Endothelial cell of hepatic sinusoid (primary cell): ENCODE results near the gene UACA.
"Not testable (repeated sequence)": the region's sequence is repeated elsewhere in the genome, so short reads cannot be mapped to it uniquely, and the experiment has no call there.

Source experiments
- in situ Hi-C: cut with HindIII; loops from 2 replicates; pipeline ENCODE4 v1.10.0; 2017; ENCODE audit warnings: low sequenced_read_pairs

The UACA gene

DNA sequence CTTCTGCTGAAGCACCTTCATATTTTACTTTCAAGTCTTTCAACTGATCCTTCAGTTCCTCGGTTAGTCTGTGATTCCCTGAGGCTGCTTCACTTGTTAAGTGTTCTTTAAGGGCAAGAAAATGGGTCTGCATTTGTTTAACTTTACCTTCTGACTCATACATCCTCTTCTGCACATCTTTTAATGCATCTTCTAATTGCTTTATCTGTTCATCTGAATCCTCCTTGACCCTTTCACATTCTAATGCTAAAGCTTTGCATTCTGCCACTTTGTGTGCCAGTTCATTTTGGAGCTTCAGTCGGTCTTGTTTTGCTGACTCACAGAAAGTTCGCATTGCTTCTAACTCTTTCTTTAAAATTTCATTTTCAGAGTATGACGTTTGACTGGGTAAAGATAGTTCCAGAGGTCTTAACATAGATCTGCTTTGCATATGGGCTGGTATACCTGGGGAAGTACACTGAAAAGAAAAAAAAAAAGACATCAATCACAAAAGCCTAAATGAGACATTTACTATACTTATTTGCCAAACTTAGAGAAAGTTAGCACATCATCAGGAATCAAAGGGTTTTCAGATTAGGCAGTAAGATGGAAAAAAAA is 94.3 kb downstream of the UACA start:
- in situ Hi-C loops, result no loop called here

DNA sequence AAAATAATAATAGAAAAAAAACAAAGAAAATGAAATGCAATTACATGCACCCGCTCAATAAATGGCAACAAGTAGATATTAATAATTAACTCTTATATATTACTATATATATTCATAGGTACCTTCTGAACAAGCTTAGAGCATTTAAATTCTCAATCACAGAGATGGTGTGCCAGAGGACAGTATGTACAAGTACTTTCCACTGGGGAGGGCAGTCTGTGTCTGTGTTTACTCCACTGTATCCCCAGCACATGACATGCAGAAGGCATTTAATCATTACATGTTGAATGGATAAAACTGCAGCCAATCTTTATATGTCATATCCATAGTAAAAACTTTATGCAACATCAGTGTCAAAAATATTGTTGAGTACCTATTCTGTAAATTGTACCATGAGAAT is 97.8 kb downstream of the UACA start:
- in situ Hi-C loops, result no loop called here

DNA sequence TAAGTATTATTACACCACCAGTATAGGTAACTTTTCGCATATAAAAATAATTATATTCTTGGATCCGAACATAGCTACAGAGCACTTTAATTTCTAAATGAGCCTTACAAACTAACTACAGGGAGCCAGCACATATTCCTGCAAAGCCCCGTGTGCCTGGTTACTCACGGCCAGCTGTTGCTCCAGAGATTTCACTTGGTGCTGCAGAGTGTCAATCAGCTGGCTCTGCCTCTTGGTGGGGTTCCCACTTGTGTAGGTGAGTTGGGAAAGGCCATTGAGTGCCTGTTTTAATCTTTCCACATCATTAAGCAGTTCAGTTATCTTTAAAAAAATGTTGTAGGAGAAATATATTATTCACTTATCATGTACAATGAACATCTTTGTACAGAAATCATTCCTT is 98.9 kb downstream of the UACA start:
- in situ Hi-C loops, result no loop called here

DNA sequence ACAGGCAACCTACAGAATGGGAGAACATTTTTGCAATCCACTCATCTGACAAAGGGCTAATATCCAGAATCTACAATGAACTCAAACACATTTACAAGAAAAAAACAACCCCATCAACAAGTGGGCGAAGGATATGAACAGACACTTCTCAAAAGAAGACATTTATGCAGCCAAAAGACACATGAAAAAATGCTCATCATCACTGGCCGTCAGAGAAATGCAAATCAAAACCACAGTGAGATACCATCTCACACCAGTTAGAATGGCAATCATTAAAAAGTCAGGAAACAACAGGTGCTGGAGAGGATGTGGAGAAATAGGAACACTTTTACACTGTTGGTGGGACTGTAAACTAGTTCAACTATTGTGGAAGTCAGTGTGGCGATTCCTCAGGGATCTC is 100.3 kb downstream of the UACA start:
- in situ Hi-C loops, result not testable (repeated sequence)

DNA sequence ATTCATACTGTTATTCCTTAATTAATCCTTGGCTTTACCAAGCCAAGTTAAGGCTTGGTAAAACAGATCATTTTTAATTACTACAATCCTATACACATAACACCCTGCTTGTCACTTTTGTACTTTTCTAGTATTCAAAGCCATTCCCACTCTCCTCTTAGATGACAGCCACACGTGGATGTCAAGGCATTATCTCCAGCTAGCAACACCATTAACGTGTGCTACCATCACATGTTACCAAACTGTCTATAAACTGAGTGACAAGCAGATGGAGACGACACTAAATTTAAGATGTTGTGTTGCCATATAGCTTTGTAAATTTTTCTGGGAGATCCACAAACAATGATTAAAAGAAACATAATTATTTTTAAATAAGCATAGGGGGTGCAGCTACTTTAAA is 103.7 kb downstream of the UACA start:
- in situ Hi-C loops, result no loop called here

DNA sequence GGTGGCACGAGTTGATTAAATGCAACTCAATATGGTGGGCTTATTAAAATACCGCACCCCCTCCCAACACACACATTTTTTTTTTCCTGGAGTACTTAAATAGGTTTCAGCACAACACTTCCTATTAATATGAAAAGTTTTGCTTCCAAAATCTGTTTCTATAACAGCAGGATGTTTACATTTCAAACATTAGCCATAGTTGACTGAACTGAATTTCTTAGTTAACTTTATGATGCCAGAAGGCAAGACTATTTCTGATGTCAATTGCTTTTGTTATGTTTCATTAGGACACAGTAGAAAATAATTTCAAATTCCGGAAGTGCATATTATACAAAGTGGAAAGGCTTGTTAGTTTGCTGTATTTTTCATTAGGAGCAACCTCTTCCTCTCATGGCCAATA is 104.7 kb downstream of the UACA start:
- in situ Hi-C loops, result no loop called here

- in situ Hi-C loops, result no loop called here
These were observed 109.9 kb downstream of the UACA start for GRCh38 chr15:70653426-70653825.

DNA sequence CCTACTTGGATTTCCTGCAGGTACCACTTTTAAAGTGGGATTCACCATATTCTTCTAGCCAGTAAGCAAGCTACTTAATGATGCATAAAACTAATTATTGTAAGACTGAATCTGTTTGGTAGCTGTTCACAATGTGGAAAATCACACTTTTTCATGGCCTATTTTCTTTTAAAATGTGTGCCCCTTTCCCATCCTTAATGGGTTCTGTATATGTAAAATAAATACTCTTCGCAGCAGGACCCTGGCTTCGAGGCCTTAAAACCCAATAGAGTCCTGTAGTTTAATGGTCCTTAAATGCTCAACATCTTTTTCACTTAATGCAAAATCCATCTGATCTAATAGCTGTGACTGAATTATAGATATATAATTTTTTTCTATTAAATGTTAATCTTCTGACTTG is 111.0 kb downstream of the UACA start:
- in situ Hi-C loops, result no loop called here

DNA sequence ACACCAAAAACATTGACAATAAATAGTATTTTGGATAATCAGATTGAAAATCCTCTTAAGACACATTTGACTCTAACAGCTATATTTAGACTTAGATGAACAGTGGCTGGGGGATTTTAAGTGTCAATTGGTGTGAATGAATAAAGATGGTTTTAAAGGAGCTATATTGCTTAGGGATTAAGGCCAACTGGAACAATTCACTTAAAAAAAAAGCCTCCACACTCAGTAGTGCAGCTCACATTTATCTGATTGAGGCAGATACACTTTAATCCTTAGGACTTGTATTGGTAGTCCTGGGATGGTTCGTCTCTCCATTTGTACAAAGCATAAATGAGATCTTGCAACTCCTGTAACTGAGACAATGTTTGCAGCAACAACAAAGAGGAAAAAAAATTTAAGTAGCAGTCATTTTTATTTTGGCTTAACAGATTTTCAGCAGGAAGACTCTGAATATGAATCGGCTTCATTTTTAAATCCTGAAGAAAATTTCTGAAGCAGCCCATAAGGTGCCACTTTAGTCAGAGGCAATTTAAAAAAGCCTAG is 112.0 kb downstream of the UACA start:
- in situ Hi-C loops, result no loop called here

DNA sequence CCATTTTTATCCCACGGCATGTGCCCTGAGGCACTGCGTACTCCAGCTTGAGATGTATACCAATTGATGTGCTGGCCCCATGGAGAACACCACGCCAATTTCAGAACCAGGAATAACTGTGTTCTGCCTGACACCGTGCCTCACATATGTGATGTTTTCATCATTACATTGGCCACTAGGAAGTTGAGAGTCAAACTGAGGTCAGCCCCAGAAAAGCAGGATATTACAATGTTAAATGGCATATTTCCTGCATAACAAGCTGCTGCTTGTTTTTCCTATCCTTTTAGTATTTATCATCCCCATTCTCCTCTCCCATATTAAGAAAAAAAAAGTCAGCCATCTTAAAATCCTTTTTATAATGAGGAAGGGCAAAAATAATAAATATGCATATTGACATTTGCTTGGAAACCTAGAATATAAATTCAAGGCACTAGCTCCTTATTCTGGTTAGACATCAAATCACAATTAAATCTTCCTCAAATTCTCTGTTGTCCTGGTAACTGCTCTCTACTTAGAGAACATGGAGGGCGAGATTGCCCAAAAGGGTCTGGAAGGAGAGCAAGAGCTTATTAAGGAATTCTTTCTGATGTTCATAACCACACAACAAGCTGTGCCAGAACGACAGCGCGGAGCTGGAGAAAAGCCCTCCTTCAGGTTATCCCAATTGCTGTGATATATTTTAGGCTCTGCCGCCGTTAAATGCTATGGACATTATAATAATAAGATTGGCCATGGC is 112.6 kb downstream of the UACA start:
- in situ Hi-C loops, result no loop called here

DNA sequence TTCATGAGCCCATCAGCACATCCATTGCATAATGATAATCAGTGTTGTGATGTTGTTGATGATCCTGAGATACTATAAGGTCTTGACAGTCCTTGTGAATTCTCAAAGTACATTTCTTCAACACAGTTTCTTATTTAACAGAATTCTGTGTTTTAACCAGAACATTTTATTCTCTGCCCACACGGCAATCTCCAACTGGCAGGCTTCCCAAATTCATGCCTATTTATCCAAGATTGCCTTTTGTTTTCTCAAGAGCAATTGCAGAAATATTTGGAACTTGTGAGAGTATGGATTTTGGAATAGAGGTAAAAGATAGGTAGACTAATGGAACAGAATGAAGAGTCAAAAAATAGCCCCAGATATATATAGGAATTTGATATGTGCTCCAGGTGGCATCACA is 116.0 kb downstream of the UACA start:
- in situ Hi-C loops, result no loop called here

DNA sequence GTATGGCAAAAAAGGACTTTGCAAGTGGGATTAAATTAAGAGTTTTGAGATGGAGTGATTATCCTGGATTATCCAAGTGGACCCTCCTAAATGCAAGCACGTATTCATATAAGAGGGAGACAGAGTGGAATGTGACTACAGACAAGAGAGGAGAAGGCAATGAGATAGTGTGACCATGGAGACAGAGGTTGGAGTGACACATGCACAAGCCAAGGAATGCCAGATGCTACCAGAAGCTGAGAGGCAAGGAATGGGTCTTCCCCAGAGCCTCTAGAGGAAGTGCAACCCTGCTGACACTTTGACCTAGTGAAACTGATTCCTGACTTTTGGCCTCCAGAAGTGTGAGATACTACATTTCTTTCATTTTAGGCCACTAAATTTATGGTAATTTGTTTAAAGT is 117.2 kb downstream of the UACA start:
- in situ Hi-C loops, result no loop called here

GRCh38 chr15:70643783-70644125 is 119.6 kb downstream of the UACA start:
- in situ Hi-C loops, result no loop called here

DNA sequence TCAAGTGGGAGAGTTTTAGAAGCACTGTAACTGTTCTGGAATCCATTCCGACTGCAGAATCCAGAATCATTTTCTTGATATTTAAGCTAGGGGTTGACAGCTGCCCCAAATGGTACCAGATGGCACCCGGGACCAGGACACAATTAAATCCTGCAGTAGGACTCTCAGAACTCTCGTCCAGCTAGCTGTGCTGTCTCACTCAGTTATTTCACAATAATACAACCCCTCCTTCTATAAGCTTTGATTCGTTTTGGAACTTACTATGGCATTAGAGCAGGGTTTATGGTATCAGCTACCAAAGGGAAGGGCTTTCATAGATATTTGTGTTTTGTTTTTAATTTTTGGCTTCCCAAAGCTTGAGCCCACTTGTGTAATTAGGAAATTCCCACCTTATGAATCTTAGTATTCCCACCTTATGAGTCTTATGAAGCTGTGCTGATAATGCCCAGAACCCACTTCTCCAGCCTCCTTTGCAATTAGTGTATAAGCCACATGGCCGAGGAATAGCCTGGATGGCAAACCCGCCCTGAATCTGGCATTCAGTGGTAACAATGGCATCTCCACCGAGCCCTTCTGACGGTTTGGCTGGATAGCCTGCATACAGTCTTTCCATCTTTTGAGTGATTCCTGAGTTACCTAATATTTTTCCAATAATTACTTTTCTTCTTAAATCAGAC is 120.1 kb downstream of the UACA start:
- in situ Hi-C loops, result no loop called here

GRCh38 chr15:70636540-70637165 is 126.7 kb downstream of the UACA start:
- in situ Hi-C loops, result no loop called here

DNA sequence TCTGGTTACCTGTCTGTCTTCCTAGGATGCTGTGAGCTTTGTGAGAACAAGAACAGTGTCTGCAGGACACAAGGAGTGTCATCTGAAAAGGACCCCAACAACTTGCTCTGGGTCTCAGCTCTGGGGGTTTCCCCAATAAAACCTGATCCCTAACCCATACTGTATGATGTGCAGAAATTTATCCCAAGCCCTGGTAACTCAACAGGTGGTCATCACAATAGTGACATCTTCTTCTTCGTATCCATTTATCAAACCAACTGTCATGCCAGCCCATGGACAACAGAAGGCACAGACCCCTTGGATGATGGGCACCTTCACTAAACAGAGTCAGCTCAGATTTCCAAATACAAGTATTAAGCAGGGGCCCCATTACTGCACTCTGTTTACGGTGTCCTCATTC is 127.5 kb downstream of the UACA start:
- in situ Hi-C loops, result no loop called here

DNA sequence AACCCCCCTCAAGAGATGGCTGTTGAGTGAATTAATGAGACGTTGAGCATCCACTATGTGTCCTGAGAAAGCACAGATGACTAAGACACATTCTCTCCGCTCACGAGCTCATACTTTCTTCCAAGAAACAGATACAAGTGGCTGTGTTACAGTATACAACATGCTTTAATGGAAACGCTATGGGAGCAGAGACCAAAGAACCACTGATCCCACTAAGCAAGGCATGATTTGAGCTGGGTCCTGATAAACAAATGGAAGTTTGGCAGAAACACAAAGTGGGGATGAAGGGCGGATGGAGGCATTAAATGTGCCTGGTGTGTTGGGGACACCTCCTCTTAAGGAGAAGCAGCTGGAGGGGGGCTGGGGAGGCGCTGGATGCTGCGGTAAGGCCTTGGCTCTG is 129.4 kb downstream of the UACA start:
- in situ Hi-C loops, result no loop called here

- in situ Hi-C loops, result no loop called here
These were observed 130.1 kb downstream of the UACA start for GRCh38 chr15:70633103-70633831.

GRCh38 chr15:70632491-70633102 is 130.8 kb downstream of the UACA start:
- in situ Hi-C loops, result no loop called here

DNA sequence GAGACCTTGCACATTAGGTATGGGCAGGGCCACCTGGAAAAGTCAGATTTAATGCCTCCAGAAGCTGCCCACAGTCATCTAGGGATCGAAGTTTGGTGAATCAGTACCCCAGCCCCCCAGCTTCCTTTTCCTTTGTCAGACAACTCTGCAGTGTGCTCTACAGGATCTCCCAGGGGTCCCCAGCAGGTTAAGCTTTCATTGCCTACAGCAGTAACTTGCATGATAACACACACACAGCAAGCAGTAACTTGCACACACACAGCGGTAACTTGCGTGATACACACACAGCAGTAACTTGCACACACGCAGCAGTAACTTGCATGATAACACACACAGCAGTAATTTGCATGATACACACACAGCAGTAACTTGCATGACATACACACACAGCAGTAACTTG is 131.3 kb downstream of the UACA start:
- in situ Hi-C loops, result no loop called here
